ENCODE measurements around the gene GNAQ. TPM values are rescaled to one million over a fixed set of nuclear protein-coding genes. Genes with fewer than 3 reads are reported as not detected.
A peak's percentile ranks its signal among the peaks of the same experiment; 100 is the strongest.
"Not testable (repeated sequence)": the region's sequence is repeated elsewhere in the genome, so short reads cannot be mapped to it uniquely, and the experiment has no call there.

Gene GNAQ
- total RNA-seq, 6 donors from 2014 or later = 50.3 to 117 (median 94.3) TPM

GRCh38 chr9:78070521-78070920, 38.9 kb upstream of the GNAQ start:
- H3K36me3 ChIP-seq = no peaks in the 10 kb centered on the region
- 51 to 53% methylated on average over 2 of the region's 2 CpGs for WGBS, 2 donors
- no peak for ATAC-seq (ENCODE audit: low FRiP score in 2 of 2)
- H3K27me3 ChIP-seq = no peaks in the 10 kb centered on the region
- DNase-seq = no peak
- H3K9me3 ChIP-seq = peaks cover 0 to 2% (median 0%) of the 10 kb centered on the region in 4 donors
- H3K4me3 ChIP-seq = no peak overlapping the region
- no peaks in the 10 kb centered on the region for H3K4me1 ChIP-seq
- no peak overlapping the region for H3K27ac ChIP-seq
- TF ChIP-seq POLR2A (IDR thresholded peaks at IDR 0.05) (no peak), EP300 (IDR thresholded peaks at IDR 0.05) (no peak), POLR2AphosphoS5 (IDR thresholded peaks at IDR 0.05) (no peak)

- DNase-seq (no peak), ATAC-seq (ENCODE audit: low FRiP score in 2 of 2) (no peak)
- no peak overlapping the region for H3K4me3 ChIP-seq
- peaks cover 0 to 2% (median 0%) of the 10 kb centered on the region in 4 donors for H3K9me3 ChIP-seq
- H3K4me1 ChIP-seq = no peaks in the 10 kb centered on the region
- no peaks in the 10 kb centered on the region for H3K36me3 ChIP-seq
- 70 to 82% methylated on average over 3 of the region's 3 CpGs for WGBS, 2 donors
- H3K27ac ChIP-seq = no peak overlapping the region
- TF ChIP-seq POLR2A (IDR thresholded peaks at IDR 0.05) (no peak), CTCF (IDR thresholded peaks at IDR 0.05) (no peak), EP300 (IDR thresholded peaks at IDR 0.05) (no peak), POLR2AphosphoS5 (IDR thresholded peaks at IDR 0.05) (no peak)
- H3K27me3 ChIP-seq = no peaks in the 10 kb centered on the region
Measured at GRCh38 chr9:78064075-78064474, 32.5 kb upstream of the GNAQ start.

GRCh38 chr9:78062710-78063109, 31.1 kb upstream of the GNAQ start:
- Histone ChIP-seq H3K27me3 (no peaks in the 10 kb centered on the region), H3K4me3 (no peak overlapping the region), H3K4me1 (no peaks in the 10 kb centered on the region), H3K27ac (no peak overlapping the region), H3K9me3 (peaks cover 0 to 2% (median 0%) of the 10 kb centered on the region in 4 donors), H3K36me3 (no peaks in the 10 kb centered on the region)
- no peak for DNase-seq
- WGBS, 2 donors = 88 to 95% methylated on average over 3 of the region's 3 CpGs
- TF ChIP-seq POLR2A (IDR thresholded peaks at IDR 0.05) (no peak), POLR2AphosphoS5 (IDR thresholded peaks at IDR 0.05) (no peak), CTCF (IDR thresholded peaks at IDR 0.05) (no peak), EP300 (IDR thresholded peaks at IDR 0.05) (no peak)
- no peak for ATAC-seq (ENCODE audit: low FRiP score in 2 of 2)

GRCh38 chr9:78054218-78054617, 22.6 kb upstream of the GNAQ start:
- 54 to 68% methylated on average over 5 to 7 of the region's 7 CpGs for WGBS, 2 donors
- H3K27ac ChIP-seq; H3K4me3 ChIP-seq; H3K27me3 ChIP-seq; H3K4me1 ChIP-seq; H3K9me3 ChIP-seq; H3K36me3 ChIP-seq; ATAC-seq (ENCODE audit: low FRiP score in 2 of 2): not testable (repeated sequence)
- peak in 1 of 2 donors; percentile 44 for DNase-seq

DNA sequence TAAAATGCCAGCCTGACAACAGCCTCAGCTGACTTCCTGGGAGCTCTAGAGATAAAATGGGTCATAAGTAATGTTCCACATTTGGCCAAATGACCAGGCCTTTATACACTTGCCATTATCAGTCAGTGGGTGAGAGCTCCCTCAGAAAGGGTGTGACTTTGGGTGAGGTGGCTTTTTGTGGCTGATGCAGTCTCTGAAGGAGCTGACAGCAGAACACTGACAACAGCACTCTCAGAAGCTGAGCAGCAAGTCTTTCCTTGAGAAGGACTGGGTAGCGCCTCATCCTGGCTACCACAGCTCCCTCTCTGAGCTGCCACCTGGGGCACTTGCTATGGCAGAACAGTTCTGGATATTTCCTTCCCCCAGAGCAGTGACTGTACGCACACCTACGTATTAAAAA, 22.0 kb upstream of the GNAQ start:
- Histone ChIP-seq H3K4me3 (no peak overlapping the region), H3K9me3 (no peaks in the 10 kb centered on the region), H3K27ac (no peak overlapping the region), H3K27me3 (no peaks in the 10 kb centered on the region), H3K4me1 (peaks cover 0 to 6% (median 0%) of the 10 kb centered on the region in 4 donors), H3K36me3 (no peaks in the 10 kb centered on the region)
- TF ChIP-seq CTCF (IDR thresholded peaks at IDR 0.05) (no peak), POLR2AphosphoS5 (IDR thresholded peaks at IDR 0.05) (no peak), EP300 (IDR thresholded peaks at IDR 0.05) (no peak), POLR2A (IDR thresholded peaks at IDR 0.05) (no peak)
- DNase-seq (no peak), ATAC-seq (ENCODE audit: low FRiP score in 2 of 2) (no peak)
- WGBS, 2 donors = 93 to 99% methylated on average over 2 to 3 of the region's 3 CpGs

GRCh38 chr9:78050421-78050820, 18.8 kb upstream of the GNAQ start:
- Histone ChIP-seq H3K27ac (no peak overlapping the region), H3K36me3 (no peaks in the 10 kb centered on the region), H3K4me1 (peaks cover 0 to 6% (median 0%) of the 10 kb centered on the region in 4 donors), H3K9me3 (no peaks in the 10 kb centered on the region), H3K4me3 (no peak overlapping the region), H3K27me3 (no peaks in the 10 kb centered on the region)
- ATAC-seq (ENCODE audit: low FRiP score in 2 of 2) (no peak), DNase-seq (no peak)
- TF ChIP-seq POLR2A (IDR thresholded peaks at IDR 0.05) (no peak), CTCF (IDR thresholded peaks at IDR 0.05) (no peak), POLR2AphosphoS5 (IDR thresholded peaks at IDR 0.05) (no peak), EP300 (IDR thresholded peaks at IDR 0.05) (no peak)

All from upper lobe of left lung (tissue), 6 donors.